VCaP (cell line): ENCODE results near the gene OVCH1.

Experiments used
- H3K27ac ChIP-seq: fragments of 450-650 bp; 2 replicates; pipeline ENCODE4 v1.5.1; 2017
- TF ChIP-seq, protein P1 (sequence below): fragments of 450-650 bp; conservative IDR thresholded peaks from 2 replicates; pipeline ENCODE4 v1.5.1; 2017; ENCODE audit warnings: mild to moderate bottlenecking, moderate library complexity

The OVCH1 gene

GRCh38 chr12:29505122-29505521, 7.6 kb upstream of the OVCH1 start:
- TF ChIP-seq, protein P1, sequence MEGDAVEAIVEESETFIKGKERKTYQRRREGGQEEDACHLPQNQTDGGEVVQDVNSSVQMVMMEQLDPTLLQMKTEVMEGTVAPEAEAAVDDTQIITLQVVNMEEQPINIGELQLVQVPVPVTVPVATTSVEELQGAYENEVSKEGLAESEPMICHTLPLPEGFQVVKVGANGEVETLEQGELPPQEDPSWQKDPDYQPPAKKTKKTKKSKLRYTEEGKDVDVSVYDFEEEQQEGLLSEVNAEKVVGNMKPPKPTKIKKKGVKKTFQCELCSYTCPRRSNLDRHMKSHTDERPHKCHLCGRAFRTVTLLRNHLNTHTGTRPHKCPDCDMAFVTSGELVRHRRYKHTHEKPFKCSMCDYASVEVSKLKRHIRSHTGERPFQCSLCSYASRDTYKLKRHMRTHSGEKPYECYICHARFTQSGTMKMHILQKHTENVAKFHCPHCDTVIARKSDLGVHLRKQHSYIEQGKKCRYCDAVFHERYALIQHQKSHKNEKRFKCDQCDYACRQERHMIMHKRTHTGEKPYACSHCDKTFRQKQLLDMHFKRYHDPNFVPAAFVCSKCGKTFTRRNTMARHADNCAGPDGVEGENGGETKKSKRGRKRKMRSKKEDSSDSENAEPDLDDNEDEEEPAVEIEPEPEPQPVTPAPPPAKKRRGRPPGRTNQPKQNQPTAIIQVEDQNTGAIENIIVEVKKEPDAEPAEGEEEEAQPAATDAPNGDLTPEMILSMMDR: no peak
- H3K27ac ChIP-seq: no peak overlapping the region

DNA sequence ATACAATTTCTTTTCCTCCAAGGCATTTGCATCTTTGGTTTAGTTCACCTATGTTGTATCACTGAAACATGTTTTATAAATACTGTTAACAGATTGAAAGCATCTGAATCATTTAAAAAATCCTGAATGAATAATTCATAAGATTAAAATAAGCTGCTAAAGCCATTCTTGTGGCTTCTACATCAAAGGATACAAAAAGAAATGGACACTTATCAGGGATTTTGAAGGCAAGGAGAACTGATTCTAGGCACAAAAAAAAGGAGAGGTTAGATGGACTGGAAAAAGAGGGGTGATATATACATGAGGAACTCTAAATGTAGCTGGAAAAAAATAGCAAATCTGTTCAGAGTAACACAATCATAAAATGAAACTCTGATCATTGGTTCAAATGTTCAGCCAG, 5.8 kb upstream of the OVCH1 start:
- TF ChIP-seq, protein P1: no peak
- no peak overlapping the region for H3K27ac ChIP-seq

GRCh38 chr12:29499235-29499634, 1.7 kb upstream of the OVCH1 start:
- TF ChIP-seq, protein P1: no peak
- no peak overlapping the region for H3K27ac ChIP-seq

DNA sequence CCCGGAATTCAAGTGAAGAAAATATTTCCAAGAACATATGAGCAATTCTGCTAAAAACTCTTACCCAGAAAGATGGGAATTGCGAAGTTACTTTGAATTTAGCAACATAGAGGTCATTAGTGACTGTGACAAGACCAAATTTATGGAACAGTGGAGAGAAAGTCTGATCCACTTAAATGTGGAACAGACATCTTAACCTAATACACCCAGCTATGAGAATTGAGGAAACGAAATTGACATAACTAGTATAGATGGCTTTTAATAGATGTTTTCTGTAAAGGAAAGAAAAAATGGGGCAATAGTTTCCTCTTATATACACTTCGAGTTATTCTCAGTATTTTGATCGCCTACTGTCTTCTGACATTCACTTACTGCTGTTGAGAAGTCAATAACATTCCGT, 4.6 kb downstream of the OVCH1 start:
- no peak overlapping the region for H3K27ac ChIP-seq
- TF ChIP-seq, protein P1: no peak

GRCh38 chr12:29486972-29487371, 10.5 kb downstream of the OVCH1 start:
- TF ChIP-seq, protein P1: no peak
- H3K27ac ChIP-seq: no peak overlapping the region

GRCh38 chr12:29463198-29463597, 34.3 kb downstream of the OVCH1 start:
- no peak overlapping the region for H3K27ac ChIP-seq
- TF ChIP-seq, protein P1: no peak

GRCh38 chr12:29460082-29460481, 37.4 kb downstream of the OVCH1 start:
- no peak overlapping the region for H3K27ac ChIP-seq
- TF ChIP-seq, protein P1: no peak

GRCh38 chr12:29455087-29455486, 42.4 kb downstream of the OVCH1 start:
- no peak overlapping the region for H3K27ac ChIP-seq
- TF ChIP-seq, protein P1: no peak
